Calu3 (cell line): ENCODE measurements around the gene INKA1. TPM values are rescaled to one million over a fixed set of nuclear protein-coding genes. Genes with fewer than 3 reads are reported as not detected.
"Not testable (repeated sequence)": the region's sequence is repeated elsewhere in the genome, so short reads cannot be mapped to it uniquely, and the experiment has no call there.

ENCODE experiments used
- BruUV-seq: library from RNA; stranded (reverse); fragments of 400-500 nt; replicated peaks from 2 replicates; lab custom pipeline; 2021; lab: Mats Ljungman, UMichigan
- CTCF ChIA-PET: fragments of 300-600 bp; sonication (Branson Sonifier 250); formaldehyde crosslinking; loops from one replicate; lab custom pipeline; 2022; ENCODE audit warnings: antibody characterized with exemption; lab: Charles Lee
- DNase-seq: peaks from one replicate; pipeline ENCODE4 v3.0.0; 2022
- H3K27ac Mint-ChIP-seq: one replicate; pipeline ENCODE4 v1.8.0; 2022; ENCODE audit warnings: mixed read lengths; ENCODE audit not compliant: unreplicated experiment
- H3K27me3 Mint-ChIP-seq: one replicate; pipeline ENCODE4 v1.8.0; 2022; ENCODE audit warnings: mixed read lengths; ENCODE audit not compliant: unreplicated experiment
- H3K36me3 Mint-ChIP-seq: one replicate; pipeline ENCODE4 v1.8.0; 2022; ENCODE audit warnings: mild to moderate bottlenecking, moderate library complexity, mixed read lengths; ENCODE audit not compliant: insufficient read depth, unreplicated experiment
- H3K4me1 Mint-ChIP-seq: one replicate; pipeline ENCODE4 v1.8.0; 2022; ENCODE audit warnings: mild to moderate bottlenecking, low read depth, mixed read lengths; ENCODE audit not compliant: unreplicated experiment
- H3K4me3 Mint-ChIP-seq: one replicate; pipeline ENCODE4 v1.8.0; 2022; ENCODE audit warnings: mild to moderate bottlenecking, low read depth, moderate library complexity, mixed read lengths; ENCODE audit not compliant: unreplicated experiment
- H3K9me3 Mint-ChIP-seq: one replicate; pipeline ENCODE4 v1.8.0; 2022; ENCODE audit warnings: low read depth, mixed read lengths; ENCODE audit not compliant: unreplicated experiment
- CTCF ChIP-seq: fragments of 200-600 bp; IDR thresholded peaks from one replicate; pipeline ENCODE4 v1.8.0; 2022; ENCODE audit warnings: antibody characterized with exemption; ENCODE audit not compliant: unreplicated experiment
- intact Hi-C: fragments of 100-400 bp; cut with micrococcal nuclease; formaldehyde crosslinking; loops from one replicate; pipeline ENCODE4 v1.10.0; 2022; ENCODE audit not compliant: unreplicated experiment
- total RNA-seq: library from RNA; stranded (reverse); gene quantifications from 2 replicates; pipeline ENCODE4 v1.2.3, GENCODE V29; 2022

Gene INKA1
- total RNA-seq, 1 experiment from 2014 or later = 0.35 TPM

GRCh38 chr3:49779358-49780079, 23.5 kb upstream of the INKA1 start:
- CTCF ChIA-PET = interaction anchor here (0.8 to 0.9 kb wide), 2 partner anchors 22 to 24 kb away, joined by 4 to 7 read pairs; partner anchors contain the start of gene INKA1
- no peaks in the 10 kb centered on the region for H3K27me3 Mint-ChIP-seq

GRCh38 chr3:49780080-49780974, 22.7 kb upstream of the INKA1 start:
- no peak for TF ChIP-seq CTCF
- H3K36me3 Mint-ChIP-seq = peaks cover 17% of the 10 kb centered on the region
- intact Hi-C loops = no loop called here
- H3K4me1 Mint-ChIP-seq = no peaks in the 10 kb centered on the region
- no peaks in the 10 kb centered on the region for H3K27me3 Mint-ChIP-seq
- H3K9me3 Mint-ChIP-seq = no peaks in the 10 kb centered on the region
- BruUV-seq = no TSS peak
- H3K27ac Mint-ChIP-seq = no peak overlapping the region
- CTCF ChIA-PET = interaction anchor here (0.8 to 0.9 kb wide), 2 partner anchors 21 to 23 kb away, joined by 4 to 7 read pairs; partner anchors contain the start of gene INKA1
- DNase-seq = no peak
- H3K4me3 Mint-ChIP-seq = no peak overlapping the region

More at GRCh38 chr3:49779358-49780079, 23.5 kb upstream of the INKA1 start:
- Mint-ChIP-seq H3K27ac (no peak overlapping the region), H3K36me3 (peaks cover 17% of the 10 kb centered on the region), H3K9me3 (no peaks in the 10 kb centered on the region), H3K4me3 (no peak overlapping the region), H3K4me1 (no peaks in the 10 kb centered on the region)
- TF ChIP-seq CTCF = no peak
- no peak for DNase-seq
- intact Hi-C loops = no loop called here
- BruUV-seq = no TSS peak

GRCh38 chr3:49780975-49781365, 22.1 kb upstream of the INKA1 start:
- BruUV-seq, H3K4me1 Mint-ChIP-seq, DNase-seq, H3K27me3 Mint-ChIP-seq, H3K9me3 Mint-ChIP-seq, H3K27ac Mint-ChIP-seq, H3K4me3 Mint-ChIP-seq, intact Hi-C loops: not testable (repeated sequence)
- peaks cover 23% of the 10 kb centered on the region for H3K36me3 Mint-ChIP-seq
- CTCF ChIA-PET = interaction anchor here (0.6 kb wide), 1 partner anchor 30 kb away, joined by 3 read pairs; no protein-coding TSS in a partner anchor

- BruUV-seq = no TSS peak
- Mint-ChIP-seq H3K27me3 (no peaks in the 10 kb centered on the region), H3K4me3 (no peak overlapping the region), H3K27ac (no peak overlapping the region), H3K36me3 (peaks cover 29% of the 10 kb centered on the region), H3K4me1 (no peaks in the 10 kb centered on the region), H3K9me3 (no peaks in the 10 kb centered on the region)
- CTCF ChIA-PET = interaction anchor here (0.6 to 0.7 kb wide), 2 partner anchors 29 to 58 kb away, joined by 3 read pairs; no protein-coding TSS in a partner anchor
- intact Hi-C loops = no loop called here
- no peak for TF ChIP-seq CTCF
- DNase-seq = no peak
These were observed 21.5 kb upstream of the INKA1 start for GRCh38 chr3:49781415-49782199.

- H3K4me3 Mint-ChIP-seq, H3K4me1 Mint-ChIP-seq, H3K27ac Mint-ChIP-seq, intact Hi-C loops, BruUV-seq, H3K27me3 Mint-ChIP-seq, DNase-seq, H3K9me3 Mint-ChIP-seq: not testable (repeated sequence)
- peaks cover 36% of the 10 kb centered on the region for H3K36me3 Mint-ChIP-seq
- CTCF ChIA-PET = interaction anchor here (0.7 kb wide), 2 partner anchors 57 to 1523 kb away, joined by 3 to 4 read pairs; no protein-coding TSS in a partner anchor
These were observed 20.8 kb upstream of the INKA1 start for GRCh38 chr3:49782277-49782676.
